HCT116 (cell line): ENCODE results near the gene ABCB8. TPM values are rescaled to one million over a fixed set of nuclear protein-coding genes. Genes with fewer than 3 reads are reported as not detected.

ENCODE experiments used
- ATAC-seq: fragments of 200-7000 bp; cut with Tn5 transposase; 2 replicates; pipeline ENCODE4 v1.9.1; 2020; ENCODE audit warnings: mild to moderate bottlenecking, moderate library complexity
- BruUV-seq: library from RNA; stranded (reverse); fragments of 400-500 nt; replicated peaks from 2 replicates; lab custom pipeline; 2021; lab: Mats Ljungman, UMichigan
- CTCF ChIA-PET: fragments of 300-600 bp; sonication (Branson Sonifier 250); formaldehyde crosslinking; loops from one replicate; lab custom pipeline; 2021; ENCODE audit warnings: antibody characterized with exemption; lab: Charles Lee
- POLR2A ChIA-PET: fragments of 300-600, 350-600 bp; sonication (Branson Sonifier 250); formaldehyde crosslinking; loops from one replicate; lab custom pipeline; 2021; ENCODE audit warnings: antibody characterized with exemption; lab: Charles Lee
- RAD21 ChIA-PET, 2 experiments: fragments of 300-600 bp; sonication (Branson Sonifier 250); formaldehyde crosslinking; loops; one replicate each; lab custom pipeline; 2023; ENCODE audit warnings: low total read pairs in 2 of 2; ENCODE audit not compliant: uncharacterized antibody in 2 of 2, unreplicated experiment in 2 of 2, low non-redundant PET in 1 of 2; lab: Charles Lee
- DNase-seq: peaks from one replicate; pipeline ENCODE4 v3.0.0-alpha.2; 2010; ENCODE audit warnings: low read depth, low spot score
- H2AFZ ChIP-seq: fragments of 200-600 bp; shearing (Covaris generic), sonication (generic); 2 replicates; pipeline ENCODE4 v1.6.1; 2017; ENCODE audit warnings: low read depth, mixed run types, mixed read lengths, antibody characterized with exemption, low read length; ENCODE audit not compliant: poor library complexity, severe bottlenecking
- H3K27ac ChIP-seq: 2 replicates; pipeline ENCODE4 v1.5.1; 2012; ENCODE audit warnings: low read depth, low read length
- H3K27me3 ChIP-seq: fragments of 200-600 bp; sonication (generic); 2 replicates; pipeline ENCODE4 v1.6.1; 2016; ENCODE audit warnings: mixed run types, low read length, mixed read lengths; ENCODE audit not compliant: insufficient read depth
- H3K36me3 ChIP-seq, 2 experiments: fragments of 200-500 bp in 1 of 2; fragments of 200-600 bp in 1 of 2; sonication (Bioruptor generic) in 1 of 2; sonication (generic) in 1 of 2; 2 replicates each; pipeline versions ENCODE4 v1.5.1 to v1.6.1; 2014 to 2016; ENCODE audit warnings: low read length in 2 of 2, inconsistent platforms in 1 of 2, mixed read lengths in 1 of 2, mixed run types in 1 of 2; ENCODE audit not compliant: insufficient read depth in 2 of 2, control insufficient read depth in 1 of 2
- H3K4me1 ChIP-seq, 2 experiments: fragments of 200-600 bp in 1 of 2; sonication (generic) in 1 of 2; 2 replicates each; pipeline versions ENCODE4 v1.5.1 to v1.6.1; 2012 to 2017; ENCODE audit warnings: low read length in 2 of 2, inconsistent platforms in 1 of 2, mild to moderate bottlenecking in 1 of 2, mixed read lengths in 1 of 2, mixed run types in 1 of 2, moderate library complexity in 1 of 2; ENCODE audit not compliant: insufficient read depth in 2 of 2, control insufficient read depth in 1 of 2
- H3K4me2 ChIP-seq: fragments of 200-600 bp; sonication (generic); 2 replicates; pipeline ENCODE4 v1.6.1; 2017; ENCODE audit warnings: mixed run types, low read length, mixed read lengths
- H3K4me3 ChIP-seq, 2 experiments: fragments of 200-600 bp in 1 of 2; sonication (generic) in 1 of 2; replicated peaks in 1 of 2; 2 replicates each; pipeline ENCODE4 v1.5.1; 2011 to 2016; ENCODE audit warnings: low read length in 2 of 2, control low read depth in 1 of 2, low read depth in 1 of 2, mild to moderate bottlenecking in 1 of 2, mixed read lengths in 1 of 2, mixed run types in 1 of 2
- H3K79me2 ChIP-seq: fragments of 200-600 bp; sonication (generic); 2 replicates; pipeline ENCODE4 v1.6.1; 2017; ENCODE audit warnings: mild to moderate bottlenecking, mixed run types, low read length, moderate library complexity, mixed read lengths; ENCODE audit not compliant: insufficient read depth
- H3K9ac ChIP-seq: fragments of 200-600 bp; sonication (generic); 2 replicates; pipeline ENCODE4 v1.6.1; 2016; ENCODE audit warnings: low read length, mixed read lengths
- H3K9me2 ChIP-seq: fragments of 200-600 bp; sonication (generic), shearing (Covaris generic); 2 replicates; pipeline ENCODE4 v1.6.1; 2017; ENCODE audit warnings: mixed run types, mild to moderate bottlenecking, moderate library complexity; ENCODE audit not compliant: insufficient read depth
- H3K9me3 ChIP-seq, 2 experiments: fragments of 200-500 bp in 1 of 2; fragments of 200-600 bp in 1 of 2; sonication (Bioruptor generic) in 1 of 2; sonication (generic) in 1 of 2; 2 replicates each; pipeline ENCODE4 v1.6.1; 2014 to 2017; ENCODE audit warnings: low read length in 2 of 2, mixed read lengths in 2 of 2, inconsistent platforms in 1 of 2, low read depth in 1 of 2, mild to moderate bottlenecking in 1 of 2, mixed run types in 1 of 2, moderate library complexity in 1 of 2; ENCODE audit not compliant: control insufficient read depth in 1 of 2, insufficient read depth in 1 of 2
- H4K20me1 ChIP-seq: fragments of 200-600 bp; sonication (generic), shearing (Covaris generic); 2 replicates; pipeline ENCODE4 v1.6.1; 2017; ENCODE audit warnings: mixed run types, mild to moderate bottlenecking, moderate library complexity; ENCODE audit not compliant: insufficient read depth
- ATF3 ChIP-seq: IDR thresholded peaks from 2 replicates; pipeline ENCODE4 v1.6.1; 2012
- CEBPB ChIP-seq: IDR thresholded peaks from 2 replicates; pipeline ENCODE4 v1.6.1; 2012; ENCODE audit warnings: low read depth
- CTCF ChIP-seq, 3 experiments: fragments of 200-600 bp in 1 of 3; sonication (generic) in 1 of 3; IDR thresholded peaks in 2 of 3; conservative IDR thresholded peaks in 1 of 3; 2 replicates each; pipeline ENCODE4 v1.5.1; 2012 to 2017; ENCODE audit warnings: low read depth in 2 of 3, low read length in 2 of 3, antibody characterized with exemption in 1 of 3, borderline replicate concordance in 1 of 3, control low read depth in 1 of 3, mild to moderate bottlenecking in 1 of 3, mixed read lengths in 1 of 3, mixed run types in 1 of 3, moderate library complexity in 1 of 3; ENCODE audit not compliant: insufficient read depth in 1 of 3
- ELF1 ChIP-seq: IDR thresholded peaks from 2 replicates; pipeline ENCODE4 v1.6.1; 2012; ENCODE audit warnings: low read depth, borderline replicate concordance
- SP1 ChIP-seq: IDR thresholded peaks from 2 replicates; pipeline ENCODE4 v1.6.1; 2012; ENCODE audit warnings: low read depth
- ZBTB33 ChIP-seq: IDR thresholded peaks from 2 replicates; pipeline ENCODE4 v1.6.1; 2011; ENCODE audit warnings: mild to moderate bottlenecking, low read length, moderate library complexity; ENCODE audit not compliant: insufficient replicate concordance; ENCODE audit errors: extremely low read depth
- intact Hi-C: fragments of 100-400 bp; cut with micrococcal nuclease; formaldehyde crosslinking; loops from 2 replicates; pipeline ENCODE4 v1.10.0; 2022
- total RNA-seq: library from RNA; stranded (reverse); gene quantifications from one replicate; pipeline ENCODE4 v1.2.1, GENCODE V29; 2021; ENCODE audit not compliant: unreplicated experiment

Gene ABCB8
- total RNA-seq, 1 experiment from 2014 or later, result 55.2 TPM

GRCh38 chr7:151066273-151066974 lies 38.2 kb downstream of the ABCB8 start:
- no peak overlapping the region for H3K4me2 ChIP-seq
- no peak overlapping the region for H3K4me3 ChIP-seq
- intact Hi-C loops, result no loop called here
- CTCF ChIA-PET, result no interaction called here
- H3K4me1 ChIP-seq, result peaks cover 11 to 21% of the 10 kb centered on the region in 2 experiments
- no peaks in the 10 kb centered on the region for H3K9me2 ChIP-seq
- no peaks in the 10 kb centered on the region for H3K9me3 ChIP-seq
- H4K20me1 ChIP-seq, result no peaks in the 10 kb centered on the region
- peaks cover 42 to 52% of the 10 kb centered on the region in 2 experiments for H3K36me3 ChIP-seq
- DNase-seq, result no peak
- no peak overlapping the region for H3K27ac ChIP-seq
- no peak overlapping the region for H2AFZ ChIP-seq
- RAD21 ChIA-PET, result no interaction called here
- peaks cover 61% of the 10 kb centered on the region for H3K79me2 ChIP-seq
- TF ChIP-seq CTCF (IDR thresholded peaks at IDR 0.05 in 2 of 3, conservative IDR thresholded peaks at IDR 0.05 in 1 of 3; ENCODE audit: borderline replicate concordance in 1 of 3, insufficient read depth in 1 of 3, low read depth in 2 of 3, low read length in 2 of 3) (no peak), CEBPB (no peak), ELF1 (no peak), SP1 (no peak), ATF3 (no peak), ZBTB33 (no peak)
- no peak for ATAC-seq
- POLR2A ChIA-PET, result no interaction called here
- no peak overlapping the region for H3K9ac ChIP-seq
- no TSS peak for BruUV-seq
- H3K27me3 ChIP-seq, result no peaks in the 10 kb centered on the region
